T-helper 1 cell treated with Interleukin-12 subunit alpha and Interleukin-12 subunit beta and Interleukin-4 antibody, amounts not matched to agents 30 μg/mL and 1 μg/mL, for 36 hours (primary cell): ENCODE results near the gene SLMAP.

ENCODE experiments used
- H3K27ac Mint-ChIP-seq: one replicate; pipeline ENCODE4 v1.8.0; 2021; ENCODE audit warnings: mild to moderate bottlenecking, mixed read lengths
- H3K27me3 Mint-ChIP-seq: one replicate; pipeline ENCODE4 v1.8.0; 2021; ENCODE audit warnings: low read depth, mixed read lengths
- H3K36me3 Mint-ChIP-seq: one replicate; pipeline ENCODE4 v1.8.0; 2021; ENCODE audit warnings: low read depth, mixed read lengths
- H3K4me1 Mint-ChIP-seq: one replicate; pipeline ENCODE4 v1.8.0; 2021; ENCODE audit warnings: low read depth, mixed read lengths
- H3K4me3 Mint-ChIP-seq: one replicate; pipeline ENCODE4 v1.8.0; 2021; ENCODE audit warnings: mild to moderate bottlenecking, moderate library complexity, mixed read lengths
- H3K9me3 Mint-ChIP-seq: one replicate; pipeline ENCODE4 v1.8.0; 2021; ENCODE audit warnings: mixed read lengths

SLMAP gene

DNA sequence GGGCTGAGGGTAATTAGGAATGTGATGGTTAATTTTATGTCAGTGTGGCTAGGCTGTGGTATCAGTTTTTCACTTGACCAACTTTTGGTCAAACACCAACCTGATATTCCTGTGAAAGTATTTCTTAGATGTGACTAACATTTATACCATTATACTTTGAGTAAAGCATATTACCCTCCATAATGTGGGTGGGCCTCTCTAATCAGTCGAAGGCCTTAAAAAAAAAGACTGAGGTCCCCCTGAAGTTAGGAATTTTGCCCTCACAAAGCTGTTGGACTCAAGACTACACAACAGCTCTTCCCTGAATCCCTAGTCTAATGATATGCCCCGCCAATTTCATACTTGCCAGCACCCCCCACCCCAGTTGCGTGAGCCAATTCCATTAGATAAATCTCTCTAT lies 12.5 kb downstream of the SLMAP start:
- Mint-ChIP-seq H3K36me3 (peaks cover 24% of the 10 kb centered on the region), H3K27ac (no peak overlapping the region), H3K4me1 (peaks cover 24% of the 10 kb centered on the region), H3K4me3 (no peak overlapping the region), H3K27me3 (no peaks in the 10 kb centered on the region), H3K9me3 (no peaks in the 10 kb centered on the region)

DNA sequence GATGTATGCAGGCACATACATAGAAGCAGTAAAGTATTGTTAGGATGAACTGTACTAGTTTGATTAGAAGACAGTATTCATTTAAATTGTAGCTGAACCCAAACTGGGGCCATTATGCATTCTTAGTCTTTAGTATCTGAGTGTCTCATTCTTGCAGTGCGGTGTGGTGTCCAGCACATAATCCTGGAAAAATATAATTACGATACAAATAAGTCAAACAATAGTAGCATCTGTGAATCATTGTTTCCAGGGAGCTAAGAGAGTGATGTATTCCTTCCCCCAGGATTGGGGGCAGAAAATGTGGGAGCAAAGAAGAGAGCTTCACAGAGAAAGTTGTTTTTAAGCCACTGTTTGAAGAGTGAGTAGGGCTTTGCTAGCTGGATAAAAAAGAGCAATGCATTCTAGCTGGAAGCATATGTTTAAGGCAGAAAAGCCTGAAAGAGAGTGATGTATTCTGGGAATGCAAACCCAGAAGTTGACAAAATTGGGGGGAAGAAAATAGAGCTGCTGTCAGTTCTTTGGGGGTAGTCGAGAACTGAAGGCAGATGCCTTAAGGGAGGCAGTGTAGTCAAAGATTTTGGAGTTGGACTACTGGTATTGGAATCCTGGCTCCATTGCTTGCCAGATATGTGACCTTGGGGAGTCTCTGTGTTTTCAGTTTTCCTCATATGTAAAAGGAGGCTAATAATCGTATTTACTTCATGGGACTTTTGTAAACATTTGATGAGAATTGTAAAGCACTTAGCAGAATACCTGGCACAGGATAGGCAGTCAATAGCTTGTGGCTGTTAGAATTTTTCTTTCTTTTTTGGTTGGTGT lies 14.1 kb downstream of the SLMAP start:
- Mint-ChIP-seq H3K9me3 (no peaks in the 10 kb centered on the region), H3K36me3 (peaks cover 17% of the 10 kb centered on the region), H3K4me1 (peaks cover 16% of the 10 kb centered on the region), H3K4me3 (no peak overlapping the region), H3K27me3 (no peaks in the 10 kb centered on the region), H3K27ac (no peak overlapping the region)

GRCh38 chr3:57772251-57772650 lies 16.1 kb downstream of the SLMAP start:
- Mint-ChIP-seq H3K4me1 (peaks cover 12% of the 10 kb centered on the region), H3K27ac (no peak overlapping the region), H3K36me3 (peaks cover 13% of the 10 kb centered on the region)

GRCh38 chr3:57777774-57778173 lies 21.7 kb downstream of the SLMAP start:
- Mint-ChIP-seq H3K4me1 (peaks cover 3% of the 10 kb centered on the region), H3K27ac (no peak overlapping the region), H3K36me3 (peaks cover 4% of the 10 kb centered on the region), H3K4me3 (no peak overlapping the region), H3K27me3 (no peaks in the 10 kb centered on the region), H3K9me3 (no peaks in the 10 kb centered on the region)

More at GRCh38 chr3:57772251-57772650, 16.1 kb downstream of the SLMAP start:
- Mint-ChIP-seq H3K4me3 (no peak overlapping the region), H3K27me3 (no peaks in the 10 kb centered on the region), H3K9me3 (no peaks in the 10 kb centered on the region)

GRCh38 chr3:57778494-57778893 lies 22.4 kb downstream of the SLMAP start:
- Mint-ChIP-seq H3K36me3 (peaks cover 5% of the 10 kb centered on the region), H3K4me3 (no peak overlapping the region), H3K27me3 (no peaks in the 10 kb centered on the region), H3K9me3 (no peaks in the 10 kb centered on the region), H3K27ac (no peak overlapping the region), H3K4me1 (peaks cover 3% of the 10 kb centered on the region)

GRCh38 chr3:57779666-57780065 lies 23.6 kb downstream of the SLMAP start:
- no peaks in the 10 kb centered on the region for H3K27me3 Mint-ChIP-seq
- H3K9me3 Mint-ChIP-seq = no peaks in the 10 kb centered on the region
- H3K36me3 Mint-ChIP-seq = peaks cover 5% of the 10 kb centered on the region
- H3K4me3 Mint-ChIP-seq = no peak overlapping the region
- no peak overlapping the region for H3K27ac Mint-ChIP-seq
- H3K4me1 Mint-ChIP-seq = peaks cover 7% of the 10 kb centered on the region

GRCh38 chr3:57783186-57784088 lies 27.3 kb downstream of the SLMAP start:
- Mint-ChIP-seq H3K9me3 (no peaks in the 10 kb centered on the region), H3K4me1 (peaks cover 7% of the 10 kb centered on the region), H3K36me3 (peaks cover 5% of the 10 kb centered on the region), H3K27me3 (no peaks in the 10 kb centered on the region), H3K27ac (no peak overlapping the region), H3K4me3 (no peak overlapping the region)

- no peaks in the 10 kb centered on the region for H3K9me3 Mint-ChIP-seq
These were observed 28.1 kb downstream of the SLMAP start for GRCh38 chr3:57784089-57784735.

DNA sequence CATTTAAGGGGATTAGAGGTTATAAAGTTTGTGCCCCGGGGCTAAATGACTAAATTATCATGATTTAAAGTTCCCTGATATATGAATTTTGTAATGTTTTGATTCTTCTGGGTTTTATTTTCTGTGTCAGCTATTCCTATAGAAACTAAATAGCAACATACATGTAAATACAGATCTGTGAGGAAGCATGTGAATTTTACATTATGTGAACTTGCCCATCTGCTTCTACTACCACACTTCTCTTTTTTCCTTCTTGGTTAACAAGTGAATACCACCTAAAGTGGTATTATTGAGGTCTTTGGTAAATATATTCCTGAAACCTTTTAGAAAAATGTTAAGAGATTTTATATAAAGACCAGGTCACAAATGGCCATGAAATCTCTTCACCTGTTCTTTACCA lies 29.3 kb downstream of the SLMAP start:
- Mint-ChIP-seq H3K4me1 (peaks cover 7% of the 10 kb centered on the region), H3K27me3 (no peaks in the 10 kb centered on the region), H3K4me3 (no peak overlapping the region), H3K9me3 (no peaks in the 10 kb centered on the region), H3K36me3 (peaks cover 3% of the 10 kb centered on the region), H3K27ac (no peak overlapping the region)

More at GRCh38 chr3:57784089-57784735, 28.1 kb downstream of the SLMAP start:
- Mint-ChIP-seq H3K36me3 (peaks cover 5% of the 10 kb centered on the region), H3K4me1 (peaks cover 7% of the 10 kb centered on the region), H3K4me3 (no peak overlapping the region), H3K27ac (no peak overlapping the region), H3K27me3 (no peaks in the 10 kb centered on the region)

DNA sequence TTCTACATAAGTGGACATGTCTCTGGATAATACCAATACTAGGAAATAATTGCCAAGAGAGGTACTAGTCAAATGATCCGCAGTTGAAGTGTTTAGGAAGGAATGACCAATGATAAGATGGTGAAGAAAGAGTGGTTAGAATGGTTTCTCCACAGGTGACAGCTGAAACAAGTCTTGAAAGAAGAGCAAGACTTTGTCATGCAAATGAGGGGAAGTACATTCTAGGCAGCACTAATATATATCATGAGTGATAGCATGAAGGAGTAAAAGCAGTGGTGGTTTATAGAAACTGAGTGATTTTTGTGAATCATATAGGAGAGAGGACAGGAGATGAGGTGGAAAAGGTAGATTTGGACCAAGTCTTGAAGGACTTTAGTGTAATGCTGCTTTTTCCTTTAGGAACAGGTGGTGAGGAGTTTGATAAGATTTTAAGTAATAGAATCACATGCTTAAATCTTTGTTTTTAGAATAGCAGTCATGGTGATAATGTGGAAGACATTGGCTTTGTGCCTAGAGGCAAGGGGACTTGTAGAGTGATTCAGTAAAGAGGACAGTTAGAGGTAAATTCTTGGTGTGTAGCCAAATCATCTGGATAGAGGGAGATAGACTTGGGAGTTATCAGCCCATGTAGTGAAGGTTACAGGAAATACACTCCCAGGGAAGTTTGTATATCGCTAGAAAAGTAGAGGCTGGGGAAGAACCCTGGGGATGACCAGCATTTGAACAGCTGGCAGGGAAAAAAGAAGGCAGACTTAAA lies 31.9 kb downstream of the SLMAP start:
- H3K27ac Mint-ChIP-seq = no peak overlapping the region
- no peaks in the 10 kb centered on the region for H3K36me3 Mint-ChIP-seq
- H3K9me3 Mint-ChIP-seq = no peaks in the 10 kb centered on the region
- no peak overlapping the region for H3K4me3 Mint-ChIP-seq
- no peaks in the 10 kb centered on the region for H3K27me3 Mint-ChIP-seq
- H3K4me1 Mint-ChIP-seq = peaks cover 11% of the 10 kb centered on the region

GRCh38 chr3:57788624-57789018 lies 32.5 kb downstream of the SLMAP start:
- H3K4me1 Mint-ChIP-seq = peaks cover 9% of the 10 kb centered on the region
- no peaks in the 10 kb centered on the region for H3K36me3 Mint-ChIP-seq
- no peak overlapping the region for H3K27ac Mint-ChIP-seq
- no peak overlapping the region for H3K4me3 Mint-ChIP-seq
- no peaks in the 10 kb centered on the region for H3K27me3 Mint-ChIP-seq
- H3K9me3 Mint-ChIP-seq = no peaks in the 10 kb centered on the region

DNA sequence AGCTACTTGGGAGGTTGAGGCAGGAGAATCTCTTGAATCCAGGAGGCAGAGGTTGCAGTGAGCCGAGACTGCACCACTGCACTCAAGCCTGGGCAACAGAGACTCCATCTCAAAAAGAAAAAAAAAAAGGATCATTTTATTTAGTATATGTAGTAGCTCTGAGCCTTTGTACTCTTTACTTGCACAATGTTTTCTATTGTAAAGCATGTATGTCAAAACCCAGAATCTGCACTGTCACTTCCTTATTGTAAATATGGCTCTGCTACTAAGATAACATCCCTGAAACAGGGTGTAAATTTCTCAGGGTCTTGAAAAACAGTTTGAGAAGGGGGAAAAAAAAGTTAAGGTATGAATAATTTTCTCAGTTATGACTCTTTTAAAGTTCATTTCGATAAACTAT lies 35.1 kb downstream of the SLMAP start:
- H3K9me3 Mint-ChIP-seq = no peaks in the 10 kb centered on the region
- no peaks in the 10 kb centered on the region for H3K36me3 Mint-ChIP-seq
- H3K4me3 Mint-ChIP-seq = no peak overlapping the region
- H3K27me3 Mint-ChIP-seq = no peaks in the 10 kb centered on the region
- peaks cover 15% of the 10 kb centered on the region for H3K4me1 Mint-ChIP-seq
- no peak overlapping the region for H3K27ac Mint-ChIP-seq

GRCh38 chr3:57792198-57792597 lies 36.1 kb downstream of the SLMAP start:
- Mint-ChIP-seq H3K27ac (no peak overlapping the region), H3K4me1 (peaks cover 15% of the 10 kb centered on the region), H3K9me3 (no peaks in the 10 kb centered on the region), H3K27me3 (no peaks in the 10 kb centered on the region), H3K4me3 (no peak overlapping the region), H3K36me3 (no peaks in the 10 kb centered on the region)

DNA sequence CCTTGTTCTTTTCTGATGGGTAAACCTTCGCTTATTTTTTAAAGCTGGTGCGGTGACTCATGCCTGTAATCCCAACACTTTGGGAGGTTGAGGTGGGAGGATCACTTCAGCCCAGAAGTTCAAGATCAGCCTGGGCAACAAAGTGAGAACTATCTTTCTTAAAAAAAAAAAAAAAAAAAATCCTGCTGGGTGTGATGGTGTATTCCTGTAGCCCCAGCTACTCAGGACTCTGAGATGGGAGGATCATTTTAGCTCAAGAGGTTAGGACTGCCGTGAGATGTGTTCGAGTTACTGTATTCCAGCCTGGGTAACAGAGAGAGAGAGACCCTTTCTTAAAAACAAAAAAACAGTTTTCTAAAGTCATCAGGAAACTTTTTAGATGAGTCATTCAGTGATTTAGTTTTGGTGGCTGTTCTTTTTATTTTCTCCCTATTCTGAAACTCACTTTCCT lies 37.7 kb downstream of the SLMAP start:
- Mint-ChIP-seq H3K27ac (no peak overlapping the region), H3K4me1 (peaks cover 19% of the 10 kb centered on the region), H3K36me3 (no peaks in the 10 kb centered on the region), H3K27me3 (no peaks in the 10 kb centered on the region), H3K4me3 (no peak overlapping the region), H3K9me3 (no peaks in the 10 kb centered on the region)
